H1 (cell line): ENCODE data around the gene HMGN3.

ENCODE experiments used
- JUND ChIP-seq: IDR thresholded peaks from 2 replicates; pipeline ENCODE4 v1.6.1; 2011; ENCODE audit warnings: mild to moderate bottlenecking, improper control_type of control experiment, low read length
- SIRT6 ChIP-seq: IDR thresholded peaks from one replicate; pipeline ENCODE4 v1.7.1; 2012; ENCODE audit warnings: low read length, inconsistent platforms
- TF ChIP-seq, protein P1 (sequence below), 3 experiments: IDR thresholded peaks; 1 replicate in 2 of 3; 2 replicates in 1 of 3; pipeline versions ENCODE4 v1.5.1 to v1.6.1; 2011; ENCODE audit warnings: low read length in 3 of 3, mild to moderate bottlenecking in 3 of 3, inconsistent platforms in 2 of 3, low read depth in 1 of 3, moderate library complexity in 1 of 3; ENCODE audit not compliant: insufficient read depth in 1 of 3; ENCODE audit errors: control extremely low read depth in 1 of 3

DNA sequence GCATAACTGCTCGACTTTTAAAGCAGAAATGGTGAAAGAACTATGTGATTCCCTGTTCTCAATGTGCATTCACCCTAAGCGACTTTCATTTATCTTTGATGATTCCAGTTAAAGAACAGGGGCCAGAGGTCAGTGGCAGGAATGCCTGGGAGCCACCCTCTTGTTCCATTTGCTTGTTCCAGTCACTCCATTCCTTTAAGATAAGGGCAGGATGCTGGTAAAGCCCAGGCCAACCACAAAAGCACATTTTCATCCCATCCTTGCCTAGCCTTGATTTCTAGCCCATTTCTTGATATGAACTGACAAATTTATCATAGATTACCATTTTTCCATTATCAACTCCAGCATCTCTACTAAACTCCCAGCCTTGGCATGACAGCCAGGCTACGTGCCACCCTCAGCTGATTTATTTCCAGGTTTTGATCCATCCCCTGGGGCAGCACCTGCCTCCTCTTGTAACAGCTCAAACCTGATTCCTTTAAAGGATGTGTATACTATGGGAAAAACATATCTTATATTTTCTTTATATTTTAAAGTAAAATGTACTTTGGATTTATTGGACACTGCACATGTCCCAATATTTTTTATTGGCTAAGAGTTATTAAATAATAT is 19.2 kb downstream of the HMGN3 start:
- TF ChIP-seq, protein P1, sequence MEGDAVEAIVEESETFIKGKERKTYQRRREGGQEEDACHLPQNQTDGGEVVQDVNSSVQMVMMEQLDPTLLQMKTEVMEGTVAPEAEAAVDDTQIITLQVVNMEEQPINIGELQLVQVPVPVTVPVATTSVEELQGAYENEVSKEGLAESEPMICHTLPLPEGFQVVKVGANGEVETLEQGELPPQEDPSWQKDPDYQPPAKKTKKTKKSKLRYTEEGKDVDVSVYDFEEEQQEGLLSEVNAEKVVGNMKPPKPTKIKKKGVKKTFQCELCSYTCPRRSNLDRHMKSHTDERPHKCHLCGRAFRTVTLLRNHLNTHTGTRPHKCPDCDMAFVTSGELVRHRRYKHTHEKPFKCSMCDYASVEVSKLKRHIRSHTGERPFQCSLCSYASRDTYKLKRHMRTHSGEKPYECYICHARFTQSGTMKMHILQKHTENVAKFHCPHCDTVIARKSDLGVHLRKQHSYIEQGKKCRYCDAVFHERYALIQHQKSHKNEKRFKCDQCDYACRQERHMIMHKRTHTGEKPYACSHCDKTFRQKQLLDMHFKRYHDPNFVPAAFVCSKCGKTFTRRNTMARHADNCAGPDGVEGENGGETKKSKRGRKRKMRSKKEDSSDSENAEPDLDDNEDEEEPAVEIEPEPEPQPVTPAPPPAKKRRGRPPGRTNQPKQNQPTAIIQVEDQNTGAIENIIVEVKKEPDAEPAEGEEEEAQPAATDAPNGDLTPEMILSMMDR (IDR thresholded peaks at IDR 0.05; ENCODE audit: control extremely low read depth in 1 of 3, insufficient read depth in 1 of 3, low read depth in 1 of 3, low read length in 3 of 3), result no peak
- no peak for TF ChIP-seq SIRT6
- TF ChIP-seq JUND, result no peak
